ENCODE data around the gene TRO.

- no peak for TF ChIP-seq TAF1 (IDR thresholded peaks at IDR 0.05; ENCODE audit: low read depth, low read length)
- no peak for TF ChIP-seq SPI1 (IDR thresholded peaks at IDR 0.05; ENCODE audit: low read depth, low read length)
Observed at GRCh38 chrX:54978448-54978847, 57.8 kb downstream of the TRO start.
